ENCODE measurements around the gene DTWD1.

The DTWD1 gene

GRCh38 chr15:49619226-49619625 lies 1.6 kb upstream of the DTWD1 start:
- Histone ChIP-seq H3K9ac (ENCODE audit: low read depth in 1 of 2, low read length in 2 of 2) (no peak overlapping the region), H3K36me3 (ENCODE audit: control insufficient read depth in 1 of 2, insufficient read depth in 2 of 2, low read length in 2 of 2) (no peaks in the 10 kb centered on the region), H3K4me1 (ENCODE audit: control insufficient read depth in 1 of 2, insufficient read depth in 2 of 2, low read length in 2 of 2) (peaks cover 0 to 25% of the 10 kb centered on the region in 2 donors), H3K27ac (ENCODE audit: low read depth, low read length) (no peak overlapping the region), H3K4me3 (ENCODE audit: low read depth in 1 of 2, low read length in 2 of 2) (no peak overlapping the region), H3K9me3 (ENCODE audit: control insufficient read depth in 1 of 2, low read length in 2 of 2) (peaks cover 2 to 6% of the 10 kb centered on the region in 2 donors), H3K27me3 (ENCODE audit: control insufficient read depth in 1 of 2, insufficient read depth in 2 of 2, low read length in 2 of 2) (no peaks in the 10 kb centered on the region)

GRCh38 chr15:49620199-49620598 lies 649 bp upstream of the DTWD1 start:
- peaks cover 0 to 25% of the 10 kb centered on the region in 2 donors for H3K4me1 ChIP-seq (ENCODE audit: control insufficient read depth in 1 of 2, insufficient read depth in 2 of 2, low read length in 2 of 2)

GRCh38 chr15:49621401-49621811 lies 558 bp downstream of the DTWD1 start:
- Histone ChIP-seq H3K27ac (ENCODE audit: low read depth, low read length) (no peak overlapping the region), H3K36me3 (ENCODE audit: control insufficient read depth in 1 of 2, insufficient read depth in 2 of 2, low read length in 2 of 2) (peaks cover 5 to 7% of the 10 kb centered on the region in 2 donors), H3K27me3 (ENCODE audit: control insufficient read depth in 1 of 2, insufficient read depth in 2 of 2, low read length in 2 of 2) (no peaks in the 10 kb centered on the region)

More at GRCh38 chr15:49620199-49620598, 649 bp upstream of the DTWD1 start:
- Histone ChIP-seq H3K27ac (ENCODE audit: low read depth, low read length) (peak overlapping the region; percentile 88), H3K9ac (ENCODE audit: low read depth in 1 of 2, low read length in 2 of 2) (peak overlapping the region; percentile 80 to 83), H3K9me3 (ENCODE audit: control insufficient read depth in 1 of 2, low read length in 2 of 2) (no peaks in the 10 kb centered on the region), H3K36me3 (ENCODE audit: control insufficient read depth in 1 of 2, insufficient read depth in 2 of 2, low read length in 2 of 2) (peaks cover 0 to under 1% of the 10 kb centered on the region in 2 donors), H3K27me3 (ENCODE audit: control insufficient read depth in 1 of 2, insufficient read depth in 2 of 2, low read length in 2 of 2) (no peaks in the 10 kb centered on the region), H3K4me3 (ENCODE audit: low read depth in 1 of 2, low read length in 2 of 2) (peak overlapping the region; percentile 77 to 90)

GRCh38 chr15:49621887-49622286 lies 1.0 kb downstream of the DTWD1 start:
- Histone ChIP-seq H3K9ac (ENCODE audit: low read depth in 1 of 2, low read length in 2 of 2) (peak overlapping the region; percentile 83 to 88), H3K4me3 (ENCODE audit: low read depth in 1 of 2, low read length in 2 of 2) (peak overlapping the region; percentile 90), H3K4me1 (ENCODE audit: control insufficient read depth in 1 of 2, insufficient read depth in 2 of 2, low read length in 2 of 2) (peaks cover 0 to 25% of the 10 kb centered on the region in 2 donors), H3K9me3 (ENCODE audit: control insufficient read depth in 1 of 2, low read length in 2 of 2) (peaks cover 4 to 6% of the 10 kb centered on the region in 2 donors), H3K27me3 (ENCODE audit: control insufficient read depth in 1 of 2, insufficient read depth in 2 of 2, low read length in 2 of 2) (no peaks in the 10 kb centered on the region), H3K27ac (ENCODE audit: low read depth, low read length) (no peak overlapping the region), H3K36me3 (ENCODE audit: control insufficient read depth in 1 of 2, insufficient read depth in 2 of 2, low read length in 2 of 2) (peaks cover 5 to 7% of the 10 kb centered on the region in 2 donors)

More at GRCh38 chr15:49621401-49621811, 558 bp downstream of the DTWD1 start:
- Histone ChIP-seq H3K4me1 (ENCODE audit: control insufficient read depth in 1 of 2, insufficient read depth in 2 of 2, low read length in 2 of 2) (peaks cover 0 to 25% of the 10 kb centered on the region in 2 donors), H3K9me3 (ENCODE audit: control insufficient read depth in 1 of 2, low read length in 2 of 2) (peaks cover 4 to 6% of the 10 kb centered on the region in 2 donors), H3K4me3 (ENCODE audit: low read depth in 1 of 2, low read length in 2 of 2) (peak overlapping the region; percentile 90), H3K9ac (ENCODE audit: low read depth in 1 of 2, low read length in 2 of 2) (peak overlapping the region; percentile 83 to 88)

GRCh38 chr15:49622561-49622960 lies 1.7 kb downstream of the DTWD1 start:
- H3K9ac ChIP-seq (ENCODE audit: low read depth in 1 of 2, low read length in 2 of 2): no peak overlapping the region
- H3K36me3 ChIP-seq (ENCODE audit: control insufficient read depth in 1 of 2, insufficient read depth in 2 of 2, low read length in 2 of 2): peaks cover 5 to 7% of the 10 kb centered on the region in 2 donors
- no peaks in the 10 kb centered on the region for H3K27me3 ChIP-seq (ENCODE audit: control insufficient read depth in 1 of 2, insufficient read depth in 2 of 2, low read length in 2 of 2)
- H3K9me3 ChIP-seq (ENCODE audit: control insufficient read depth in 1 of 2, low read length in 2 of 2): peaks cover 4 to 6% of the 10 kb centered on the region in 2 donors
- no peak overlapping the region for H3K27ac ChIP-seq (ENCODE audit: low read depth, low read length)
- H3K4me3 ChIP-seq (ENCODE audit: low read depth in 1 of 2, low read length in 2 of 2): peak overlapping the region in 1 of 2 donors; percentile 90
- H3K4me1 ChIP-seq (ENCODE audit: control insufficient read depth in 1 of 2, insufficient read depth in 2 of 2, low read length in 2 of 2): peaks cover 0 to 25% of the 10 kb centered on the region in 2 donors

- Histone ChIP-seq H3K4me3 (ENCODE audit: low read depth in 1 of 2, low read length in 2 of 2) (no peak overlapping the region), H3K9me3 (ENCODE audit: control insufficient read depth in 1 of 2, low read length in 2 of 2) (peaks cover 4 to 6% of the 10 kb centered on the region in 2 donors), H3K27ac (ENCODE audit: low read depth, low read length) (no peak overlapping the region), H3K27me3 (ENCODE audit: control insufficient read depth in 1 of 2, insufficient read depth in 2 of 2, low read length in 2 of 2) (no peaks in the 10 kb centered on the region), H3K9ac (ENCODE audit: low read depth in 1 of 2, low read length in 2 of 2) (no peak overlapping the region), H3K36me3 (ENCODE audit: control insufficient read depth in 1 of 2, insufficient read depth in 2 of 2, low read length in 2 of 2) (peaks cover 5 to 7% of the 10 kb centered on the region in 2 donors), H3K4me1 (ENCODE audit: control insufficient read depth in 1 of 2, insufficient read depth in 2 of 2, low read length in 2 of 2) (peaks cover 0 to 25% of the 10 kb centered on the region in 2 donors)
Measured at GRCh38 chr15:49624056-49624455, 3.2 kb downstream of the DTWD1 start.

- Histone ChIP-seq H3K36me3 (ENCODE audit: control insufficient read depth in 1 of 2, insufficient read depth in 2 of 2, low read length in 2 of 2) (peaks cover 5 to 7% of the 10 kb centered on the region in 2 donors), H3K4me1 (ENCODE audit: control insufficient read depth in 1 of 2, insufficient read depth in 2 of 2, low read length in 2 of 2) (peaks cover 0 to 17% of the 10 kb centered on the region in 2 donors), H3K9me3 (ENCODE audit: control insufficient read depth in 1 of 2, low read length in 2 of 2) (peaks cover 4 to 6% of the 10 kb centered on the region in 2 donors), H3K27me3 (ENCODE audit: control insufficient read depth in 1 of 2, insufficient read depth in 2 of 2, low read length in 2 of 2) (no peaks in the 10 kb centered on the region), H3K27ac (ENCODE audit: low read depth, low read length) (no peak overlapping the region), H3K4me3 (ENCODE audit: low read depth in 1 of 2, low read length in 2 of 2) (no peak overlapping the region), H3K9ac (ENCODE audit: low read depth in 1 of 2, low read length in 2 of 2) (no peak overlapping the region)
Measured at GRCh38 chr15:49625460-49626036, 4.7 kb downstream of the DTWD1 start.

GRCh38 chr15:49627407-49627877 lies 6.6 kb downstream of the DTWD1 start:
- peaks cover 0 to 7% of the 10 kb centered on the region in 2 donors for H3K4me1 ChIP-seq (ENCODE audit: control insufficient read depth in 1 of 2, insufficient read depth in 2 of 2, low read length in 2 of 2)
- peaks cover 5 to 10% of the 10 kb centered on the region in 2 donors for H3K36me3 ChIP-seq (ENCODE audit: control insufficient read depth in 1 of 2, insufficient read depth in 2 of 2, low read length in 2 of 2)
- H3K9me3 ChIP-seq (ENCODE audit: control insufficient read depth in 1 of 2, low read length in 2 of 2): peaks cover 4 to 6% of the 10 kb centered on the region in 2 donors
- no peak overlapping the region for H3K4me3 ChIP-seq (ENCODE audit: low read depth in 1 of 2, low read length in 2 of 2)
- no peak overlapping the region for H3K9ac ChIP-seq (ENCODE audit: low read depth in 1 of 2, low read length in 2 of 2)
- H3K27me3 ChIP-seq (ENCODE audit: control insufficient read depth in 1 of 2, insufficient read depth in 2 of 2, low read length in 2 of 2): no peaks in the 10 kb centered on the region
- H3K27ac ChIP-seq (ENCODE audit: low read depth, low read length): no peak overlapping the region

- H3K9me3 ChIP-seq (ENCODE audit: control insufficient read depth in 1 of 2, low read length in 2 of 2): peaks cover 4 to 6% of the 10 kb centered on the region in 2 donors
- no peak overlapping the region for H3K4me3 ChIP-seq (ENCODE audit: low read depth in 1 of 2, low read length in 2 of 2)
- H3K9ac ChIP-seq (ENCODE audit: low read depth in 1 of 2, low read length in 2 of 2): no peak overlapping the region
- no peak overlapping the region for H3K27ac ChIP-seq (ENCODE audit: low read depth, low read length)
- H3K36me3 ChIP-seq (ENCODE audit: control insufficient read depth in 1 of 2, insufficient read depth in 2 of 2, low read length in 2 of 2): peaks cover 5 to 12% of the 10 kb centered on the region in 2 donors
- no peaks in the 10 kb centered on the region for H3K27me3 ChIP-seq (ENCODE audit: control insufficient read depth in 1 of 2, insufficient read depth in 2 of 2, low read length in 2 of 2)
- no peaks in the 10 kb centered on the region for H3K4me1 ChIP-seq (ENCODE audit: control insufficient read depth in 1 of 2, insufficient read depth in 2 of 2, low read length in 2 of 2)
Measured at GRCh38 chr15:49628379-49628778, 7.5 kb downstream of the DTWD1 start.

GRCh38 chr15:49637857-49638256 lies 17.0 kb downstream of the DTWD1 start:
- Histone ChIP-seq H3K36me3 (ENCODE audit: control insufficient read depth in 1 of 2, insufficient read depth in 2 of 2, low read length in 2 of 2) (peaks cover 0 to 19% of the 10 kb centered on the region in 2 donors), H3K27me3 (ENCODE audit: control insufficient read depth in 1 of 2, insufficient read depth in 2 of 2, low read length in 2 of 2) (no peaks in the 10 kb centered on the region), H3K27ac (ENCODE audit: low read depth, low read length) (no peak overlapping the region), H3K4me3 (ENCODE audit: low read depth in 1 of 2, low read length in 2 of 2) (no peak overlapping the region), H3K9ac (ENCODE audit: low read depth in 1 of 2, low read length in 2 of 2) (no peak overlapping the region), H3K4me1 (ENCODE audit: control insufficient read depth in 1 of 2, insufficient read depth in 2 of 2, low read length in 2 of 2) (no peaks in the 10 kb centered on the region), H3K9me3 (ENCODE audit: control insufficient read depth in 1 of 2, low read length in 2 of 2) (no peaks in the 10 kb centered on the region)
